Activated CD8-positive, alpha-beta T cell treated with anti-CD3 and anti-CD28 coated beads for 36 hours (primary cell): ENCODE measurements around the gene SF3A1. TPM values are rescaled to one million over a fixed set of nuclear protein-coding genes. Genes with fewer than 3 reads are reported as not detected.
A peak's percentile ranks its signal among the peaks of the same experiment; 100 is the strongest.

Experiments used
- ATAC-seq: fragments of 200-7000 bp; cut with Tn5 transposase; one replicate; pipeline ENCODE4 v1.10.0; 2021; ENCODE audit warnings: mild to moderate bottlenecking, moderate library complexity
- CTCF ChIA-PET: fragments of 350-600 bp; sonication (Branson Sonifier 250); formaldehyde crosslinking; loops from one replicate; lab custom pipeline; 2021; ENCODE audit warnings: antibody characterized with exemption; lab: Charles Lee
- POLR2A ChIA-PET: fragments of 350-600 bp; sonication (Branson Sonifier 250); formaldehyde crosslinking; loops from one replicate; lab custom pipeline; 2021; ENCODE audit warnings: antibody characterized with exemption; lab: Charles Lee
- DNase-seq: peaks from one replicate; pipeline ENCODE4 v3.0.0-alpha.2; 2020
- H3K27ac Mint-ChIP-seq: one replicate; pipeline ENCODE4 v1.8.0; 2021; ENCODE audit warnings: mild to moderate bottlenecking, mixed read lengths
- H3K27me3 Mint-ChIP-seq: one replicate; pipeline ENCODE4 v1.8.0; 2021; ENCODE audit warnings: mixed read lengths
- H3K36me3 Mint-ChIP-seq: one replicate; pipeline ENCODE4 v1.8.0; 2021; ENCODE audit warnings: low read depth, mixed read lengths
- H3K4me1 Mint-ChIP-seq: one replicate; pipeline ENCODE4 v1.8.0; 2021; ENCODE audit warnings: low read depth, mixed read lengths
- H3K4me3 Mint-ChIP-seq: one replicate; pipeline ENCODE4 v1.8.0; 2021; ENCODE audit warnings: mild to moderate bottlenecking, moderate library complexity, mixed read lengths
- H3K9me3 Mint-ChIP-seq: one replicate; pipeline ENCODE4 v1.8.0; 2021; ENCODE audit warnings: mixed read lengths
- CTCF ChIP-seq: fragments of 200-600 bp; IDR thresholded peaks from one replicate; pipeline ENCODE4 v1.8.0; 2022; ENCODE audit warnings: antibody characterized with exemption, mild to moderate bottlenecking
- intact Hi-C: fragments of 100-400 bp; cut with micrococcal nuclease; formaldehyde crosslinking; loops from one replicate; pipeline ENCODE4 v1.10.0; 2022
- total RNA-seq, 2 experiments: library from RNA; stranded (reverse); gene quantifications; one replicate each; pipeline ENCODE4 v1.2.3, GENCODE V29; 2021

SF3A1 gene
- total RNA-seq, 2 experiments from 2014 or later, result 252 to 262 TPM

GRCh38 chr22:30308518-30309230 is 48.0 kb downstream of the SF3A1 start:
- peak; percentile 79 for DNase-seq
- ATAC-seq, result peak; percentile 15
- no peak for TF ChIP-seq CTCF
- Mint-ChIP-seq H3K4me3 (no peak overlapping the region), H3K27ac (peak overlapping the region; percentile 85), H3K36me3 (peaks cover 8% of the 10 kb centered on the region), H3K4me1 (peaks cover 91% of the 10 kb centered on the region), H3K9me3 (no peaks in the 10 kb centered on the region), H3K27me3 (no peaks in the 10 kb centered on the region)
- ChIA-PET CTCF (interaction anchor here (1.2 to 9.5 kb wide), 4 partner anchors 12 to 19 kb away, joined by 3 to 81 read pairs (median 4); partner anchors contain the start of gene CASTOR1), POLR2A (interaction anchor here (1.1 to 8.7 kb wide), 4 partner anchors 15 to 17 kb away, joined by 3 to 68 read pairs (median 6); partner anchors contain the start of gene TBC1D10A)
- intact Hi-C loops, result no loop called here

DNA sequence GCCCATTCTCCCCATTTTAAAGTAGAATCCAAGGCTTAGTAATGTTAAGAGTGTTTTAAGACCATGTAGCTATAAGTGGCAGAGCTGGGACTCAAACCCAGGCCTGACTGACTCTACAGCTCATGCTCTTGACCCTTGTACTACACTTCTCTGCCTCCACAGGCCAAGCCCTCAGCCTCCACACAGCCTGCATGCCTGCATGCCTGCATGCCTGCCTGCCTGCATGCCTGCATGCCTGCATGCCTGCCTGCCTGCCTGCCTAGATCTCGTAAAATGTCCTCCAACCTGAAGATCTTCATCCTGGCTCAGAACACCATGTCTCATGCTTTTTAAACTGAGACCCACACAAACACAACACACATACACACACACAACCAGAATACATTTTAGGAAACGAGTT is 48.6 kb downstream of the SF3A1 start:
- H3K36me3 Mint-ChIP-seq, result peaks cover 8% of the 10 kb centered on the region
- ChIA-PET POLR2A (interaction anchor here (1.1 to 1.9 kb wide), 2 partner anchors 16 to 18 kb away, joined by 6 read pairs; no protein-coding TSS in a partner anchor), CTCF (interaction anchor here (1.2 to 9.5 kb wide), 3 partner anchors 12 to 19 kb away, joined by 3 to 81 read pairs (median 3); partner anchors contain the start of gene CASTOR1)
- H3K4me1 Mint-ChIP-seq, result peaks cover 95% of the 10 kb centered on the region
- H3K4me3 Mint-ChIP-seq, result no peak overlapping the region
- ATAC-seq, result no peak
- H3K27me3 Mint-ChIP-seq, result no peaks in the 10 kb centered on the region
- H3K9me3 Mint-ChIP-seq, result no peaks in the 10 kb centered on the region
- no peak for DNase-seq
- peak overlapping the region; percentile 85 for H3K27ac Mint-ChIP-seq
- intact Hi-C loops, result no loop called here
- no peak for TF ChIP-seq CTCF

DNA sequence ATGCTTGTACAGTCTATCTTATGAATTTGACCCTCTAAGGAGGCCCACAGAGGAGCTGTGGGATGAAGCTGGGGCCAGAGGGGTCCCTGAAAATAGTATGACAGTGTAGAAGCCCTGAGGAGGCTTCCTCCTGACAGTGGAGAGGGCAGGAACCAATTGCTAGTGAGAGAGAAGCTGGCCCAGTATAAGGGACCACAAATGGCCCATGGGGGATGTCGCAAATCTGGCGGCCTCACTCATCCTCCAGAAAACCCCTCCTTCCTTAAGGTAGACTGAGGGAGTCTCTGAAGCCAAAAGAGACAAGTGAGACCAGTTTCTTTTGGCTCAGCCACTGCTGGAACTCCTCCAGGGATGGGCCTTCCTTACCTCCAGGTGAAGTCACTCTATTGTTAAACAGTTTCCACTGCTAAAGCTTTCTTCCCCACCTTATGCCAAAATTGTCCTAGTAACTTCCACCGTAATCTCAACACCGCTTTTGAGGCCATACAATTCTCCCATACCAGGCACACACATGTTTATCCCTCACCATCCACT is 49.6 kb downstream of the SF3A1 start:
- ChIA-PET POLR2A (interaction anchor here (1.1 to 1.9 kb wide), 4 partner anchors 16 to 90 kb away, joined by 4 to 6 read pairs (median 4); partner anchors contain the start of gene SEC14L2), CTCF (interaction anchor here (0.9 to 9.5 kb wide), 4 partner anchors 11 to 80 kb away, joined by 3 to 81 read pairs (median 4); partner anchors contain the start of genes CASTOR1 and RNF215)
- Mint-ChIP-seq H3K9me3 (no peaks in the 10 kb centered on the region), H3K36me3 (peaks cover 6% of the 10 kb centered on the region), H3K4me1 (peaks cover 95% of the 10 kb centered on the region), H3K4me3 (peak overlapping the region; percentile 67), H3K27me3 (no peaks in the 10 kb centered on the region), H3K27ac (peak overlapping the region; percentile 96)
- ATAC-seq (no peak), DNase-seq (no peak)
- intact Hi-C loops, result no loop called here
- no peak for TF ChIP-seq CTCF

GRCh38 chr22:30306627-30307011 is 50.1 kb downstream of the SF3A1 start:
- intact Hi-C loops, result no loop called here
- peaks cover 6% of the 10 kb centered on the region for H3K36me3 Mint-ChIP-seq
- H3K27me3 Mint-ChIP-seq, result no peaks in the 10 kb centered on the region
- ChIA-PET CTCF (interaction anchor here (1.4 to 9.5 kb wide), 3 partner anchors 13 to 81 kb away, joined by 3 to 81 read pairs (median 4); partner anchors contain the start of genes CASTOR1 and RNF215), POLR2A (interaction anchor here (1.1 to 1.6 kb wide), 3 partner anchors 15 to 91 kb away, joined by 4 to 5 read pairs (median 4); partner anchors contain the start of gene SEC14L2)
- no peak for DNase-seq
- TF ChIP-seq CTCF, result no peak
- no peak for ATAC-seq
- no peaks in the 10 kb centered on the region for H3K9me3 Mint-ChIP-seq
- H3K4me3 Mint-ChIP-seq, result peak overlapping the region; percentile 67
- peak overlapping the region; percentile 96 for H3K27ac Mint-ChIP-seq
- peaks cover 95% of the 10 kb centered on the region for H3K4me1 Mint-ChIP-seq
